IPS-NIHi11 (cell line): ENCODE measurements around the gene CFAP69.
"Not testable (repeated sequence)": the region's sequence is repeated elsewhere in the genome, so short reads cannot be mapped to it uniquely, and the experiment has no call there.

Experiments
- DNase-seq: peaks from one replicate; pipeline ENCODE4 v3.0.0; 2012; ENCODE audit warnings: mixed read lengths, low spot score

CFAP69 gene

DNA sequence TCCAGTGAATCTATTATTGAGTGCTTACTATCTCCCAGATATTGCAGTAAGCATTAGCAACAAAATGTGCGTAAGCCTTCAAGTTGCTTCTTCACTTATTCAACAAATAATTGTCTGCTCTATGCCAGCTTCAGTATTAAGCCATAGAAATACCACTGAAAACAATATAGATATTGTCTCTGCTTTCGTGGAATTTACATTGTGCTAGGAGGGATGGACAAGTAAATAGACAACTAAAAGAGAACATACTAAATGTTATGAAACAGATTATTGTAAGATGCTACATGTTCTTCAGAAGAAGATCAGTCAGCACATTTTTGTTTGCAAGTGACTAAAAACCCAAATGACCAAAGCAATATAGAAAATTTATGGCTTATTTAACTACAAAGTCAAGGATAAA lies 27.3 kb downstream of the CFAP69 start:
- DNase-seq = no peak

GRCh38 chr7:90274161-90274560 lies 29.2 kb downstream of the CFAP69 start:
- no peak for DNase-seq

GRCh38 chr7:90276033-90276728 lies 31.2 kb downstream of the CFAP69 start:
- no peak for DNase-seq

GRCh38 chr7:90288154-90288553 lies 43.2 kb downstream of the CFAP69 start:
- DNase-seq = no peak

DNA sequence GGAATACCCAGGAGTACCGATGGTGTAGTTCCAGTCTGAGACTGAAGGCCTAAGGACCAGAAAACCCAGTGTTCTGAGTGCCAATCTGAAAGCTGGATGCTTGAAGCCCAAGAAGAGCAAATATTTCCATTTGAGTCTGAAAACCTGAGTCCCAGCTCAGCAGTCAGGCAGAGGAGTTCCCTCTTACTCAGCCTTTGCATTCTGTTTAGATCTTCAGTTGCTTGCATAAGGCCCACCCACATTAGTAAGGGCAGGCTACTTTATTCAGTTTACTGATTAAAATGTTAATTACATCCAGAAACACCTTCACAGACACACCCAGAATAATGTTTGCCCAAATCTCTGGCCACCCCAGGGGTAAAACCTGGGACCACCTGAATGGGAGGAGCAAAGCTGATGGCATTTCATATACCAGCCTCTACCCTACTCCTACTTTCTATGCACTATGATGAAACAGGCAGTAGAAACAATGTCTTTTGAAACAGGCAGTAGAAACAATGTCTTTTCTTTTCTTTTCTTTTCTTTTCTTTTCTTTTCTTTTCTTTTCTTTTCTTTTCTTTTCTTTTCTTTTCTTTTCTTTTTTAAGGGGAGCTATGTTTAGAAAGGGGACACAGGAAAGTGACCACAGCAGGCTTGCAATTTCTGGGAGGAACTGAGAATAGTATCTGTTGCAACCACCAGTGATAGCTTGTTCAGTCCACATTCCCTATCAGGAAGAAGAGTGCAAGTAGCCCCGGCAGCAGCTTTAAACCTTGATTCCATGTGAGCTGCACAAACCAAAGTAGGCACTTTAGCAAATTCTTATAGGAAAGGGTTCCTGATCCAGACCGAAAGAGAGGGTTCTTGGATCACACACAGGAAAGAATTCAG lies 45.5 kb downstream of the CFAP69 start:
- DNase-seq = no peak

GRCh38 chr7:90298145-90299038 lies 53.4 kb downstream of the CFAP69 start:
- peak; percentile 63 for DNase-seq

- no peak for DNase-seq
These were observed 58.3 kb downstream of the CFAP69 start for GRCh38 chr7:90303241-90303640.

DNA sequence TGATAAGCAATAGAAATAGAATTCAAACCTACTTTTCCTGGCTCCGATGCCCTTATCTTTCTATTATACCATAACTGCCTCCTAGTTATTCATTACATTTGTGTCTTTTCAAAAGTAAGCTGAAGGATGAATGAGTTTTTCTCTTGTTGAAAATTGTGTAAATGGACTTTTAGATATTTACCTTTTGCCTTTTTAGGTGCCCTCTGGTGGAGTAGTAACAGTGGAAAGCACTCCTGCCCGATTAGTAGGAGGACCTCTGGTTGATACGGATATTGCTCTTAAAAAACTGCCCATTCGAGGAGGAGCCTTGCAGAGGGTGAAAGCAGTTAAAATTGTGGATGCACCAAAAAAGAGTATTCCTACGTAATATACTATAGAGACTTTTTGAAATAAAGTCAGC lies 64.9 kb downstream of the CFAP69 start:
- no peak for DNase-seq

DNA sequence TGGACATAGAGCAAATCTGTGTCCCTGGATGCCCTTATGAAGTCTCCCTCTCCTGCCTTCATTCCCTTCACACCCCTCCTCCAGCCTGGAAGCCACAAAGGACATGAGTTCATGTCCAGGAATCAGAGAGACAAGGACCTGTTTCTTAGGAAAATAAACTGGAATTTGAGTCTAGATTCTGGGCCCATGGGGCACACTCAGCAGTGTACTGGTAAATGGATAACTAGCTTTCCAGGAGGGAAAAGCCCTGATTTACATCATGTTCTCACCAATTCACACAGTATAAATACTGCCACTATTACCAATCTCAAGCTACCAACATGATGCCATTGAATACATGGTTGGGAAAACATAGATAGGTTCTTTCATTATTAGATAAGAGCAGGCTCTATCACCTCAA lies 66.2 kb downstream of the CFAP69 start:
- no peak for DNase-seq

DNA sequence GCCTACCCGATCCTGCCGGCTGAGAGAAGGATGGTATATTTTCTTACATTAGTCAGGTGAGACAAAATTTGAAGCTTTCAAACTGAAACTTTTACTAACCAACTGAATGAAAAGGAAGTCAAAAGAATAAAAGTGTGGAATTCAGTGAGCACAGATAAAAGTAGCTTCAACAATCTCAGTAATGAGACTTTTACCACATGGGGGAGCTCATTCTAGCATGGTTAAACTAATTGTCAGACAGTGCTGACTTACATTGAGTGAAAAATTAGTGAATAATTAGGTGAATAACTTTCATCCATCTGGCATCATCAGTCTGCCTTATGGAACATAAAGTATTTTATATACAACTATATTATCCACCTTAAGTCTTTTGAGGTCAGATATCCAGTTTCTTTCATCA lies 67.8 kb downstream of the CFAP69 start:
- no peak for DNase-seq

DNA sequence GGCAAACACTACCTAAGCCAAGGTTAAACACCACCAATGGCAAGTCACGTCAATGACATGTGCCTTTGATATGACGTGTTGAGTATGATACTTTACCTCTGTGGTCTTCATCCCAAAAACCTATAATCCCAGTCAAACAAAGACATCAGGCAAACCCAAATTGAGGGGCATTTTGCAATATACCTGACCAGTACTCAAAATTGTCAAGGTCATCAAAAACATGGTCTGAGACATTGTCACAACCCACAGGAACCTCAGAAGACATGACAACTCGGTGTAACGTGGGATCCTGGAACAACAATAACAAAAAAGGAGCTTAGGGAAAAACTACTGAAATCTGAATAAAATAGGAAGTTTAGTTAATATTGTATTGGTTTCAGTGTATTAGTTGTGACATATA lies 68.9 kb downstream of the CFAP69 start:
- DNase-seq = no peak

- DNase-seq = no peak
These were observed 75.0 kb downstream of the CFAP69 start for GRCh38 chr7:90320014-90320413.

- no peak for DNase-seq
These were observed 75.4 kb downstream of the CFAP69 start for GRCh38 chr7:90320418-90320800.

GRCh38 chr7:90320801-90321494 lies 76.0 kb downstream of the CFAP69 start, which contains the start of gene FAM237B:
FAM237B (minus strand) TSS chr7:90321304; CDS start chr7:90319748, 1,556 bp downstream.
- peak; percentile 63 for DNase-seq

- DNase-seq = no peak
These were observed 77.9 kb downstream of the CFAP69 start for GRCh38 chr7:90322837-90323236.

- DNase-seq = no peak
These were observed 81.5 kb downstream of the CFAP69 start for GRCh38 chr7:90326500-90326899.

DNA sequence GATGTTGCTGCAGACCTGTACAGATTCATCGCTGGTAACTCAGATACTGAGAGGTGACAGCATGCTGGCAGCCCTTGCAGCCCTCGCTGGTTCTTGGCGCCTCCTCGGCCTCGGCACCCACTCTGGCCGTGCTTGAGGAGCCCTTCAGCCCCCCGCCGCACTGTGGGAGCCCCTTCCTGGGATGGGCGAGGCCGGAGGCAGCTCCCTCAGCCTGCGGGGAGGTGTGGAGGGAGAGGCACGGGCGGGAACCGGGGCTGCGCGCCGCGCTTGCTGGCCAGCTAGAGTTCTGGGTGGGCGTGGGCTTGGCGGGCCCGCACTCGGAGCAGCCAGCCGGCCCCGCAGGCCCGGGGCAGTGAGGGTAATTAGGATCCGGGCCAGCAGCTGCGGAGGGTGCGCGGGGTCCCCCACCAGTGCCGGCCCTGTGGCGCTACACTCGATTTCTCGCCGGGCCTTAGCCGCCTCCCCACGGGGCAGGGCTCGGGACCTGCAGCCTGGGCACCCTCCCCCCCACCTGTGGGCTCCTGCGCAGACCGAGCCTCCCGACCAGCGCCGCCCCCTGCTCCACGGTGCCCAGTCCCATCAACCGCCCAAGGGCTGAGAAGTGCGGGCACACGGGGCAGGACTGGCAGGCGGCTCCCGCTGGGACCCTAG lies 89.3 kb downstream of the CFAP69 start:
- no peak for DNase-seq

DNA sequence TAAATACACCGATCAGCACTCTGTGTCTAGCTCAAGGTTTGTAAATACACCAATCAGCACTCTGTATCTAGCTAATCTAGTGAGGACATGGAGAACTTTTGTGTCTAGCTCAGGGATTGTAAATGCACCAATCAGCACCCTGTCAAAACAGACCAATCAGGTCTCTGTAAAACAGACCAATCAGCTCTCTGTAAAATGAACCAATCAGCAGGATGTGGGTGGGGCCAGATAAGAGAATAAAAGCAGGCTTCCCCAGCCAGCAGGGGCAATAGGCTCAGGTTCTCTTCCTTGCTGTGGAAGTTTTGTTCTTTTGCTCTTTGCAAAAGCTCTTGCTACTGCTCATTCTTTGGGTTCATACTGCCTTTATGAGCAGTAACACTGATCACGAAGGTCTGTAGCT lies 90.0 kb downstream of the CFAP69 start:
- not testable (repeated sequence) for DNase-seq

GRCh38 chr7:90337106-90337505 lies 92.1 kb downstream of the CFAP69 start:
- no peak for DNase-seq

DNA sequence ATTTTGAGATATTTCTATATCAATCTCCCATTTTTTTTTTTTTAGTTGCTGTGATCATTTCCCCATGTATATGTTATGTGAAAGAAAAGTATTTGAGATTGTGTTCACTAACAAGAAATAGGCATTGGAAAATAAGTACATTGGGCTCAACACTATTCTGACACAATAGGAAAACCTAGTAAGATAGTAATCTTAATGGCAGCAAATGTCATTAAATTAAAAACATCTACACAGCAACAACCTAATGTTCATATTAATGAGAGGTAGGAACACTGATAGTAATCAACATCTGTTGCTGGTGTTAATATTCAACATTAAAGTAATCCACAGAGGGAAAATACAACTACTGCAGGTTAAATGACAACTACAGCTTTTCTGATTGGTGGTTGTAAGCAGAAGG lies 100.0 kb downstream of the CFAP69 start:
- no peak for DNase-seq
